ENCODE data around the gene CACNG4. TPM values are rescaled to one million over a fixed set of nuclear protein-coding genes. Genes with fewer than 3 reads are reported as not detected.

Gene CACNG4
- total and polyA plus RNA-seq, 2 experiments from 2014 or later: 1.6 to 4.1 TPM

GRCh38 chr17:67078292-67078691 is 113.8 kb downstream of the CACNG4 start (continued):
- TF ChIP-seq NANOG (IDR thresholded peaks at IDR 0.05; ENCODE audit: borderline replicate concordance) (no peak), STAT1 (IDR thresholded peaks at IDR 0.05; ENCODE audit: unreplicated experiment) (no peak), POLR2AphosphoS5 (IDR thresholded peaks at IDR 0.05; ENCODE audit: low read depth) (no peak), REST (IDR thresholded peaks at IDR 0.05; ENCODE audit: unreplicated experiment) (no peak), CREB1 (CRISPR knock-in tag; IDR thresholded peaks at IDR 0.05; ENCODE audit: low read depth) (no peak), ZNF331 (CRISPR knock-in tag; IDR thresholded peaks at IDR 0.05; ENCODE audit: low read depth) (no peak)

GRCh38 chr17:67079491-67079890 is 115.0 kb downstream of the CACNG4 start:
- H3K36me3 ChIP-seq (ENCODE audit: insufficient read depth): no peaks in the 10 kb centered on the region
- no peaks in the 10 kb centered on the region for H3K9me2 ChIP-seq (ENCODE audit: insufficient read depth)
- DNase-seq (ENCODE audit: low spot score) (no peak), ATAC-seq (no peak)
- H3K27me3 ChIP-seq (ENCODE audit: insufficient read depth): no peaks in the 10 kb centered on the region
- H3K4me1 Mint-ChIP-seq: no peaks in the 10 kb centered on the region
- H3K4me3 ChIP-seq: no peak overlapping the region
- H3F3A ChIP-seq (replicated peaks; ENCODE audit: low read depth): no peaks in the 10 kb centered on the region
- H3K27ac Mint-ChIP-seq: no peak overlapping the region
- H3K36me3 Mint-ChIP-seq (ENCODE audit: low read depth): no peaks in the 10 kb centered on the region; the same call in 1 of the 3 replicates
- H3K4me3 Mint-ChIP-seq: no peak overlapping the region
- no peaks in the 10 kb centered on the region for H4K20me1 ChIP-seq (replicated peaks; ENCODE audit: insufficient read depth)
- H3K79me2 ChIP-seq (replicated peaks; ENCODE audit: insufficient read depth): no peaks in the 10 kb centered on the region
- H3K27me3 Mint-ChIP-seq (ENCODE audit: insufficient read depth, low read depth, poor library complexity): no peaks in the 10 kb centered on the region
- H2AFZ ChIP-seq: no peak overlapping the region
- H3K9me3 Mint-ChIP-seq: no peaks in the 10 kb centered on the region
- H3K4me1 ChIP-seq (ENCODE audit: insufficient read depth): no peaks in the 10 kb centered on the region
- H3K27ac ChIP-seq (ENCODE audit: low read depth): no peak overlapping the region
- no peak overlapping the region for H3K4me2 ChIP-seq
- TF ChIP-seq JUNB (IDR thresholded peaks at IDR 0.05; ENCODE audit: unreplicated experiment): no peak
- TF ChIP-seq ZNF462 (CRISPR knock-in tag; IDR thresholded peaks at IDR 0.05): no peak
- TF ChIP-seq REST (IDR thresholded peaks at IDR 0.05; ENCODE audit: unreplicated experiment): no peak
- TF ChIP-seq EZH2phosphoT487 (IDR thresholded peaks at IDR 0.05; ENCODE audit: unreplicated experiment): no peak
- no peak for TF ChIP-seq CTCF (conservative IDR thresholded peaks at IDR 0.05; ENCODE audit: low read depth in 2 of 2)
- no peak for TF ChIP-seq POLR2AphosphoS5 (IDR thresholded peaks at IDR 0.05; ENCODE audit: low read depth)

All from GM23338 (cell line).